ENCODE data around the gene NAA80.
A peak's percentile ranks its signal among the peaks of the same experiment; 100 is the strongest.
"Not testable (repeated sequence)": the region's sequence is repeated elsewhere in the genome, so short reads cannot be mapped to it uniquely, and the experiment has no call there.

The NAA80 gene

GRCh38 chr3:50272911-50273688 lies 26.1 kb downstream of the NAA80 start:
- DNase-seq (ENCODE audit: low read depth): peak; percentile 75
- H3K4me3 ChIP-seq (replicated peaks; ENCODE audit: low read depth, low read length): peak overlapping the region; percentile 36
- peak; percentile 92 for TF ChIP-seq CTCF (IDR thresholded peaks at IDR 0.05; ENCODE audit: low read length, missing control alignments)

DNA sequence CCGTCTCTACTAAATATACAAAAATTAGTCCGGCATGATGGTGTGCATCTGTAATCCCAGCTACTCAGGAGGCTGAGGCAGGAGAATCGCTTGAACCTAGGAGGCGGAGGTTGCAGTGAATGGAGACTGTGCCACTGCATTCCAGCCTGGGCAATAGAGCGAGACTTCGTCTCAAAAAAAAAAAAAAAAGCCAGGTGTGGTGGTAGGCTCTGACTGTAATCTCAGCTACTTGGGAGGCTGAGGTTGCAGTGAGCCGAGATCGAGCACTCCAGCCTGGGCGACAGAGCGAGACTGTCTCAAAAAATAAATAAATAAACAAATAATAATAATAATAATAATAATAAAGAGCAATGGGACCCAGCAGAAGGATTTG lies 26.7 kb downstream of the NAA80 start:
- H3K4me3 ChIP-seq (replicated peaks; ENCODE audit: low read depth, low read length); DNase-seq (ENCODE audit: low read depth): not testable (repeated sequence)

GRCh38 chr3:50271314-50271936 lies 27.8 kb downstream of the NAA80 start:
- H3K4me3 ChIP-seq (replicated peaks; ENCODE audit: low read depth, low read length): no peak overlapping the region
- no peak for DNase-seq (ENCODE audit: low read depth)

GRCh38 chr3:50270422-50271224 lies 28.6 kb downstream of the NAA80 start:
- DNase-seq (ENCODE audit: low read depth): no peak
- TF ChIP-seq CTCF (IDR thresholded peaks at IDR 0.05; ENCODE audit: low read length, missing control alignments): no peak
- no peak overlapping the region for H3K4me3 ChIP-seq (replicated peaks; ENCODE audit: low read depth, low read length)

More at GRCh38 chr3:50271314-50271936, 27.8 kb downstream of the NAA80 start:
- no peak for TF ChIP-seq CTCF (IDR thresholded peaks at IDR 0.05; ENCODE audit: low read length, missing control alignments)

- peak; percentile 49 for DNase-seq (ENCODE audit: low read depth)
- no peak overlapping the region for H3K4me3 ChIP-seq (replicated peaks; ENCODE audit: low read depth, low read length)
- no peak for TF ChIP-seq CTCF (IDR thresholded peaks at IDR 0.05; ENCODE audit: low read length, missing control alignments)
These were observed 29.2 kb downstream of the NAA80 start for GRCh38 chr3:50269977-50270413.

DNA sequence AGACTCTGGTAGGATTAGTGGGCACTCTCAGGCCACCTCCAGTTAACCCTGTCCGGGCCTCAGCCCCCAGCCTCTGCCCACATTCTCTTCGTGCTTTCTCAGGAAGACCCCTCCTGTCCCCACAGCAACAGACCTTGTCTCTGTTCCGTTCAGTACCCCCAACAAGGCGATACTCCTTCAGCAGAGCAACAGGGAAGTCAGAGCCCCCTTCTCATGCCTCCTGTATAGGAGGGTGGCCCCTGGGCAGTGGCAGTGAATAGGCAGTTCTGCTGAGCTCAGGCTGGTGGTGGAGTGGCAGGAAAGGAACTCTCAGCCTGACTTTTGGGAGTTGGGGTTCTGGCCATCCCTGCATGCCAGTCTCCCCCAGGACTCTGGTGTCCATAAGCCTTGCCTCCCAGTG lies 29.7 kb downstream of the NAA80 start:
- H3K4me3 ChIP-seq (replicated peaks; ENCODE audit: low read depth, low read length): no peak overlapping the region
- TF ChIP-seq CTCF (IDR thresholded peaks at IDR 0.05; ENCODE audit: low read length, missing control alignments): no peak
- no peak for DNase-seq (ENCODE audit: low read depth)
